Mesendoderm (in vitro differentiated cells): ENCODE measurements around the gene ARHGEF37.

Source experiments
- DNase-seq: peaks from one replicate; pipeline ENCODE4 v3.0.0; 2013
- H2AK5ac ChIP-seq: 2 replicates; pipeline ENCODE4 v1.6.1; 2013; ENCODE audit warnings: low read length, inconsistent platforms
- H2BK120ac ChIP-seq: 2 replicates; pipeline ENCODE4 v1.6.1; 2013; ENCODE audit warnings: low read depth, mild to moderate bottlenecking, low read length, moderate library complexity, mixed read lengths
- H2BK15ac ChIP-seq: replicated peaks from 2 replicates; pipeline ENCODE4 v1.6.1; 2013; ENCODE audit warnings: low read depth, mild to moderate bottlenecking, moderate library complexity
- H2BK5ac ChIP-seq: 2 replicates; pipeline ENCODE4 v1.6.1; 2013; ENCODE audit warnings: low read length, inconsistent platforms
- H3K18ac ChIP-seq: 2 replicates; pipeline ENCODE4 v1.6.1; 2013; ENCODE audit warnings: mild to moderate bottlenecking, low read length, mixed read lengths
- H3K23ac ChIP-seq: one replicate; pipeline ENCODE4 v1.6.1; 2013; ENCODE audit warnings: low read length
- H3K27ac ChIP-seq: 2 replicates; pipeline ENCODE4 v1.5.1; 2013; ENCODE audit warnings: low read depth, mild to moderate bottlenecking, inconsistent platforms, low read length, moderate library complexity
- H3K27me3 ChIP-seq: 2 replicates; pipeline ENCODE4 v1.6.1; 2013; ENCODE audit warnings: low read length, control low read depth, mild to moderate bottlenecking, inconsistent platforms; ENCODE audit not compliant: insufficient read depth, poor library complexity
- H3K36me3 ChIP-seq: 2 replicates; pipeline ENCODE4 v1.6.1; 2013; ENCODE audit warnings: low read length, inconsistent platforms; ENCODE audit not compliant: control insufficient read depth, insufficient read depth
- H3K4ac ChIP-seq: one replicate; pipeline ENCODE4 v1.6.1; 2013; ENCODE audit warnings: low read depth, mild to moderate bottlenecking, low read length, moderate library complexity
- H3K4me1 ChIP-seq: 2 replicates; pipeline ENCODE4 v1.6.1; 2013; ENCODE audit warnings: low read depth, low read length, inconsistent platforms; ENCODE audit not compliant: control insufficient read depth
- H3K4me2 ChIP-seq: 2 replicates; pipeline ENCODE4 v1.6.1; 2013; ENCODE audit warnings: low read length
- H3K4me3 ChIP-seq: 2 replicates; pipeline ENCODE4 v1.5.1; 2013; ENCODE audit warnings: mild to moderate bottlenecking, low read length
- H3K56ac ChIP-seq: one replicate; pipeline ENCODE4 v1.6.1; 2013; ENCODE audit warnings: low read length
- H3K79me1 ChIP-seq: 2 replicates; pipeline ENCODE4 v1.6.1; 2013; ENCODE audit warnings: low read length, inconsistent platforms
- H3K79me2 ChIP-seq: 2 replicates; pipeline ENCODE4 v1.6.1; 2013; ENCODE audit warnings: mild to moderate bottlenecking, low read length; ENCODE audit not compliant: control insufficient read depth, insufficient read depth
- H3K9ac ChIP-seq: 2 replicates; pipeline ENCODE4 v1.6.1; 2013; ENCODE audit warnings: low read length, inconsistent platforms
- H4K5ac ChIP-seq: one replicate; pipeline ENCODE4 v1.6.1; 2013; ENCODE audit warnings: low read length
- H4K8ac ChIP-seq: one replicate; pipeline ENCODE4 v1.6.1; 2013; ENCODE audit warnings: low read depth, mild to moderate bottlenecking, control low read depth, low read length, moderate library complexity
- WGBS: extraction: QIAGEN DNeasy Blood & Tissue Kit; methylation state at CpG from one replicate; pipeline ENCODE4 v1.1.7; 2013; ENCODE audit warnings: low lambda C conversion rate, missing lambda C conversion rate; ENCODE audit not compliant: insufficient coverage; ENCODE audit errors: extremely low coverage; 5-methylcytosine and 5-hydroxymethylcytosine counted together

ARHGEF37 gene

DNA sequence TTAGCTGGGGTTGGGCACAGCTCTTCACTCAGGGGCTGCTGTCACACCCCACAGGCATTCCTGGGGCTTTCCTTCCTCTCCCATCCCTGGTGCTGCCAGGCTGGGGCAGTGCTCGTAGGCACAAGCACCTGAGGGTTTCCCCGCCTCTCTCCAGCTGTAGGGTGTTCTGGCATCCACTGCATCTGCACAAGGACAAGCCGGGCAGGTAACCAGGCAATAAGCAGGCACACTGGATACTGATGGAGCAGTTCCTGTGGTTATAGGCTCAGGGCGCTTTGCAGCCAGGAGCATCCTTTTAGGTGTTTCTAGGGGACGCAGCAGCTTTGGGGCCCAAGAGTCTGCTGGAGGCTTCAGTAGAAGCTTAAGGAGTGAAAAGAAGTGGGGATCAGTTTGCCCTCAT is 56.8 kb downstream of the ARHGEF37 start:
- no peak overlapping the region for H4K5ac ChIP-seq
- DNase-seq, result no peak
- H3K79me2 ChIP-seq, result no peaks in the 10 kb centered on the region
- no peak overlapping the region for H3K4me2 ChIP-seq
- no peak overlapping the region for H3K23ac ChIP-seq
- no peak overlapping the region for H4K8ac ChIP-seq
- no peak overlapping the region for H3K56ac ChIP-seq
- no peak overlapping the region for H3K4ac ChIP-seq
- no peaks in the 10 kb centered on the region for H3K27me3 ChIP-seq
- H3K36me3 ChIP-seq, result no peaks in the 10 kb centered on the region
- WGBS, result no CpG with 5 or more reads among the region's 5 CpGs
- H3K9ac ChIP-seq, result no peak overlapping the region
- H2BK15ac ChIP-seq, result no peak overlapping the region
- no peak overlapping the region for H2BK5ac ChIP-seq
- no peak overlapping the region for H3K4me3 ChIP-seq
- H2BK120ac ChIP-seq, result no peak overlapping the region
- no peak overlapping the region for H2AK5ac ChIP-seq
- H3K4me1 ChIP-seq, result peaks cover under 1% of the 10 kb centered on the region
- no peaks in the 10 kb centered on the region for H3K79me1 ChIP-seq
- no peak overlapping the region for H3K27ac ChIP-seq
- no peak overlapping the region for H3K18ac ChIP-seq

- Histone ChIP-seq H3K23ac (no peak overlapping the region), H3K4me1 (no peaks in the 10 kb centered on the region), H3K4me3 (no peak overlapping the region), H2BK120ac (no peak overlapping the region), H3K27me3 (no peaks in the 10 kb centered on the region), H3K79me2 (no peaks in the 10 kb centered on the region), H3K36me3 (no peaks in the 10 kb centered on the region), H4K5ac (no peak overlapping the region), H4K8ac (no peak overlapping the region), H3K4ac (no peak overlapping the region), H3K18ac (no peak overlapping the region), H3K27ac (no peak overlapping the region), H3K9ac (no peak overlapping the region), H3K79me1 (no peaks in the 10 kb centered on the region), H2AK5ac (no peak overlapping the region), H3K56ac (no peak overlapping the region), H2BK5ac (no peak overlapping the region), H3K4me2 (no peak overlapping the region), H2BK15ac (no peak overlapping the region)
- no peak for DNase-seq
- no CpG with 5 or more reads among the region's 9 CpGs for WGBS
Measured at GRCh38 chr5:149638546-149639241, 57.4 kb downstream of the ARHGEF37 start.

DNA sequence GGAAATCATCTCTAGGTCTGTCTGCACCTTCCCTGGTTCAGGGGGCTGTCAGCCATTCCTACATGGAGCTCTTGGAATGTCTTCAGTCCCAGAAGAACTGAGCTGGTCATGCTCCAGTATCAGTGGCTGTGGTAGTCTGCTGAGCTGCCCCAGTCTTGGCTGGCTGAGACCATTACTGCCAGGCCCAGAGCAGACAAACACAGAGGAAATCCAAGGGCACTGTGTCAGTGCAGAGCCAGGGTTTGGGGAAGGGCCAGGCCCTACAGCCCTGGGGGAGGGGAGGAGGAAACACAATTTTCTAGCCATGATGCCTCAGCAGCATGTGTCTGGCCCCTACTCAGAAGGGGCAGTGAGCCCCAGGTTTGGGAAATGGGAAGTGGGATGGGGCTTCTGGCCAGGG is 58.4 kb downstream of the ARHGEF37 start:
- H3K9ac ChIP-seq, result no peak overlapping the region
- H3K79me1 ChIP-seq, result no peaks in the 10 kb centered on the region
- no peak overlapping the region for H3K4ac ChIP-seq

DNA sequence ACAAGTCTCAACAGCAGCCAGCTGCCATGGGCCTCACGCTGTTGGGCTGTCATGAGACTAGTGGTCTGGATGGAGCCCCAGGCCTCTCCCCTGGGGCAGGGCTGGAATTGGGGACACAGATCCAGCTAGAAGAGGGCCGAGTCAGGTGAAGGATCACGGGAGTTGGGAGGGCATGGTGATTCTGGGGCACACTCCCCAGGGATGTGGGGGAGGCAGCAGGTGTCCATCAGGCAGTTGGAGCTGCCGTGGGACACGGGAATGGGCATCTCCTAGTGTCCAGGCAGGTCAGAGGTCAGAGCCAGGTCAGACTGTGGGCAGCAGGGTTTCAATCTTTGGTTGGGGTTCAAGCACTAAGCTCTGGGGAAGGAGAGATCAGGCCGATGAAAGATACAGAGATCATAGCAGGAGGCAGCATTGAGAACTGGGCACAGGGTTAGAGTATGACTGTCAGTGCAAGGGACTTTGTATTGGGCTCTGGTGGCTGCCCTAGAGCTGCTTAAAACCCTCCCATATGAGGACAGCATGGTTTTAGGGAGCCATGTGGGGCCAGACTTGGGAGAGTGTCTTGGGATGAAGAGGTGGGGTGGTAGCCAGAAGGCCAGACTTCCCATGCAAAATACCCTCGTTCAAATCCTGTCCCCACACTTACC is 59.2 kb downstream of the ARHGEF37 start:
- Histone ChIP-seq H3K56ac (no peak overlapping the region), H2BK120ac (no peak overlapping the region), H2BK5ac (no peak overlapping the region), H3K4ac (no peak overlapping the region), H2BK15ac (no peak overlapping the region), H3K36me3 (no peaks in the 10 kb centered on the region), H4K5ac (no peak overlapping the region), H4K8ac (no peak overlapping the region), H3K4me3 (no peak overlapping the region), H3K79me1 (no peaks in the 10 kb centered on the region), H3K27ac (no peak overlapping the region), H3K18ac (no peak overlapping the region), H3K4me2 (no peak overlapping the region), H3K79me2 (no peaks in the 10 kb centered on the region), H3K27me3 (no peaks in the 10 kb centered on the region), H3K4me1 (no peaks in the 10 kb centered on the region), H3K9ac (no peak overlapping the region), H2AK5ac (no peak overlapping the region), H3K23ac (no peak overlapping the region)
- WGBS, result no CpG with 5 or more reads among the region's 7 CpGs
- DNase-seq, result no peak

More for the DNA sequence above, 58.4 kb downstream of the ARHGEF37 start:
- H2AK5ac ChIP-seq, result no peak overlapping the region
- no peak overlapping the region for H4K8ac ChIP-seq
- DNase-seq, result no peak
- H2BK15ac ChIP-seq, result no peak overlapping the region
- no peaks in the 10 kb centered on the region for H3K79me2 ChIP-seq
- no peak overlapping the region for H3K4me2 ChIP-seq
- no peak overlapping the region for H2BK5ac ChIP-seq
- no peak overlapping the region for H4K5ac ChIP-seq
- no peak overlapping the region for H3K18ac ChIP-seq
- H3K27me3 ChIP-seq, result no peaks in the 10 kb centered on the region
- H3K23ac ChIP-seq, result no peak overlapping the region
- no peaks in the 10 kb centered on the region for H3K36me3 ChIP-seq
- no peak overlapping the region for H3K27ac ChIP-seq
- H3K56ac ChIP-seq, result no peak overlapping the region
- H3K4me1 ChIP-seq, result no peaks in the 10 kb centered on the region
- no peak overlapping the region for H2BK120ac ChIP-seq
- H3K4me3 ChIP-seq, result no peak overlapping the region

DNA sequence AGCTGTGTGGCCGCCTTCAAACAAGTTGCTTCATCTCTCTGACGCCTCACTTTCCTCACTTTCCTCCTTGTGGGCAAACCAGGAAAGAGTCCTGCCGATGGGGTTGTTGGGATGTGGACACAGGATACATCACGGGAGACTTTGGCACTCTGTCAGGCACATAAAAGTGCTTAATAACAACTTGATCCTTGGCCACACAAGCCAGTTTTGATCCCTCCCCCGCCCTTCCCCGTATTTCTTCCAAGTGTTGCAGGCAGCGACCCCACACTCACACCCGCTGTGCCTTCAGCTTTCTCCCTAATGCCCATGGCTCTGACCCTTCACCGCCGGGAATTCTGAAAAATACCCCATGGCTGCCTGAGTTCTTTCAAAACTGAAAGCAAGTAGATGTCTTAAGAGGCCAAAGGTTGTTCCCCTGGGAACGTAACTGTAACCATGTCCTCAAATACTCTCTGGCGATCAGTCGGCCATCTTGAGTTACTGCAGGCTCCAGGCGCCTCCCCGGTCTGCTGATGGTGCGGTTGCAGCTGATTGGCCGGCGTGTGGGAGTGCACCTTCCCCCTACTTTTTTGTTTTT is 59.8 kb downstream of the ARHGEF37 start:
- no CpG with 5 or more reads among the region's 18 CpGs for WGBS
- no peak overlapping the region for H3K27ac ChIP-seq

More for the DNA sequence above, 59.8 kb downstream of the ARHGEF37 start:
- H3K9ac ChIP-seq, result no peak overlapping the region
- no peak overlapping the region for H4K8ac ChIP-seq
- H3K23ac ChIP-seq, result no peak overlapping the region
- H3K36me3 ChIP-seq, result no peaks in the 10 kb centered on the region
- H2BK15ac ChIP-seq, result no peak overlapping the region
- no peak overlapping the region for H3K4me2 ChIP-seq
- H3K4ac ChIP-seq, result no peak overlapping the region
- H3K79me2 ChIP-seq, result no peaks in the 10 kb centered on the region
- no peak for DNase-seq
- H2BK5ac ChIP-seq, result no peak overlapping the region
- no peaks in the 10 kb centered on the region for H3K4me1 ChIP-seq
- no peaks in the 10 kb centered on the region for H3K27me3 ChIP-seq
- H3K79me1 ChIP-seq, result no peaks in the 10 kb centered on the region
- H2BK120ac ChIP-seq, result no peak overlapping the region
- H3K18ac ChIP-seq, result no peak overlapping the region
- H2AK5ac ChIP-seq, result no peak overlapping the region
- H3K4me3 ChIP-seq, result no peak overlapping the region
- H4K5ac ChIP-seq, result no peak overlapping the region
- no peak overlapping the region for H3K56ac ChIP-seq
